Stimulated activated naive CD4-positive, alpha-beta T cell treated with Interleukin-2 at 50 U/mL for 16 hours (primary cell): Measurements from ENCODE around the gene ANTXR2.

Source experiments
- DNase-seq: peaks from one replicate; lab custom pipeline; 2025; lab: John Stamatoyannopoulos, UW

The ANTXR2 gene

DNA sequence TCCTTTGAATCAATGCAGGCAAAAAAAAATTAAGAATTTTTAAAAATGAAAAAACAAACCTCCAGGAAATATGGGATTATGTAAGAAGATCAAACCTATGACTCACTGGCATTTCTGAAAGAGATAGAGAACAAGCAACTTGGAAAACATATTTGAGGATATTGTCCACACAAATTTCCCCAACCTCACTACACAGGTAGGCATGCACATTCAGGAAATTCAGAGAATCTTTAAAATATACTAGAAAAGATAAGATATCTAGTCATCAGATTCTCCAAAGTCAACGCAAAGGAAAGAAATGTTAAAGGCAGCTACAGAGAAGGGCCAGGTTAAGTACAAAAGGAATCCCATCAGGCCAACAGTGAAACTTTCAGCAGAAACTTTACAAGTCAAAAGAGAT is 85.6 kb downstream of the ANTXR2 start:
- no peak for DNase-seq

DNA sequence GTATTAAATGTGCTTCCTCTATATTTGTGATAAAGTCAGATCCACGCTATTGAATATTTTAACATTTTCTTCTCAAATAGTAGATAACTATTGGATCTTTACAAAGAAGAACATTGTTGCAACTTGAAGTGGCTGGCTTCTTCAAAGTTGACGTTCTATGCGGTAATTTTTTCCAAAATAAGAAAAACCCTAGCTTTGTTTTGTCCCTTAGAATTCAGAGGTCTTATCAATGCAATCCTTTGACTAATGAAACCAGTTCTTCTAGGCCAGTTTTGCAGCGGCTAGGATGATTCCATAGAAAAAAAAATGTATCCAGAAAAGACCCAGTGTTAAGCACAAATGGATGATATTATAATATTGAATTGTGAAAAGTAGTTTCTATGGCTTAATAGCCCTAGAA is 89.6 kb downstream of the ANTXR2 start:
- no peak for DNase-seq

GRCh38 chr4:79982601-79983322 is 90.3 kb downstream of the ANTXR2 start:
- no peak for DNase-seq

- DNase-seq, result no peak
These were observed 92.6 kb downstream of the ANTXR2 start for GRCh38 chr4:79980448-79980847.

GRCh38 chr4:79979785-79980437 is 93.1 kb downstream of the ANTXR2 start:
- no peak for DNase-seq

GRCh38 chr4:79977131-79977840 is 95.7 kb downstream of the ANTXR2 start:
- DNase-seq, result no peak

DNA sequence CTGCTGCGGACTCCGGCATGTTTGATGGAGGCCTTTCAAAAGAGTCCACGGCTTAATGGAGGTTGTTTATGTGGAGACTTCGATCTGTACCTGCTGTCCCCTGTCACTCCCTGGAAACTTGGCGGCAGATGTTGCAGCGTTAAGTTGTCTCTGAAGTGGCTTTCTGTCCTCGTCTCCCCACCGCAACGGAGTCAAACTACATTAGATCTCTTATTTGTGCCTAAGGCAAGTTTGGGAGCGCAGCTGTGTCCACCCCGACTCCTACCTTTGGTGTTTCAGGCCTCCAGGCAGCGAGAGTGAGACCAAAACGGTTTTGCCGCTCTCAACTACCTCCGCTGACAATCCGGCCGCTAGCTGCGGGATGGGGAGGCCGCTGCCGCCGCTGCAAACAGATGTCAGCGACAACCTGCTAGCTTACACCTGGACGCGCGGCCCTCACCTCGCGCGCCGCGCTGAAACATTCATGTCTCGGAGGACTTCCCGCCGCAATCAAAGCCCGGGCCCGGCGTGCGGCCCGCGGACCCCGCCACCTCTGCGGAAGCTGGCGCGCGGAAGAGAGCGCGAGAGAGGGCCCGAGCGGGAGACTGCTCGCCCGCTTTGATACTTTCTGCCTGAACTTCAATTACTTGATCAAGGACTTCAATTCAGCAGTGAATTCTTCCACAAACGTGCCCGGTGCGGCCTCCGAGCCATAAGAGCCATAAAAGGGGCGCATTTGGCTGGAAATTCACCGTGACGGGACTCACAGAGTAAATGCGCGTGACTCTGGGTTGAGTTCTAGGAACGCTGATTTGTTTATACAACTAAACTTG is 108.4 kb downstream of the ANTXR2 start:
- DNase-seq, result no peak

- DNase-seq, result no peak
These were observed 109.0 kb downstream of the ANTXR2 start for GRCh38 chr4:79964020-79964399.

DNA sequence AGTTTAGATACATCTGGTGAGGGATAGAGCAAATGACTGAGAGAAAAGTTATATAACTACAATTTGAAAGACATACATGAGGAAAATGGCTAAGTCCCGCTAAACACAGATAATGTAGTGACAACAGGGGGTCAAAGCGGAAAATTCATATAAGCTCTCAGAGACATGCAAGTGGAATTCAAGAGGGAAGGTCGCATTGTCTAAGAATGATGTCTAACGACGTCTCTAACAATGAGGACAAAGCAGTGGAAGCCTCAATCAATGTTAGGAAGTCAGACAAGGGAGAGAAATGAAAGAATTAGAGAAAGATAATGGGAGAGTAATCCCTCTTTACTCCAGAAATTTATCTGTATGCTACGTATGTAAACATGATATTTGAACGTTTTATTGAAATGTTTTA is 113.4 kb downstream of the ANTXR2 start:
- no peak for DNase-seq

- no peak for DNase-seq
These were observed 114.4 kb downstream of the ANTXR2 start for GRCh38 chr4:79958466-79959264.

- DNase-seq, result no peak
These were observed 123.9 kb downstream of the ANTXR2 start for GRCh38 chr4:79949178-79949577.

DNA sequence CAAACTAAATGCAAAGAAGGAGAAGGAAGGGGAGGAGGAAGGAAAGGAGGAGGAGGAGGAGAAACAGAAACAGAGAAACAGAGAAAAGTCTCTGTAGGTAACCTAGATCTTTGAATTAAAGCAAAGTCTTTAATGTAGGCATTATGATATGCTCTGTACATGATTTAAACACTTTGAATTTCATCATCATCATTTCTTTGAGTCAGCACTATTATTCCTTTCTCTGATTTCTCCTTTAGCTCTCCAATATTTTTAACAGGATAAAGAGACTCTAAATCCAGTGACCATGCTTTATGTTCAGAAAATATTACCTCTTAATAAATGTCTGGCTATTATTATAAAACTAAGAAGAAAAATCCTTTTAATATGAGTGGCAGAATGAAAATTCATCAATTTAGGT is 124.3 kb downstream of the ANTXR2 start:
- DNase-seq, result no peak

DNA sequence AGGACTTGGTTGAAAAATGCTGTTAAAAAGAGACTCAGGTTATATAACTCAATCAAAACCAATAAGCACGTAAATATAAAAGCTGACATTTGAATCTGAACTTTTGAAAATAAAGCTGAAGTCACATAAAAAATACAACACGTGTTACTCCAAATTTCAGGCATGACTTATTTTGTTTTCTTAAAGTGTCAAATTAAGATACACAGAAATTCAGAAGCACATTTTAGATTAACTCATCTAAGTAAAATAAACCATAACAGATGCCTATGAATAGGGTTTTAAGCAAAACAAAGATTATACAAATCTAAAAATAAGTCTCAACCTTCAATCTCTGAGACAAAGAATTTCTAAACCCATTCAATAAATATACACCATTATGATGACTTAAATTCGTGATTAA is 124.8 kb downstream of the ANTXR2 start:
- DNase-seq, result no peak

DNA sequence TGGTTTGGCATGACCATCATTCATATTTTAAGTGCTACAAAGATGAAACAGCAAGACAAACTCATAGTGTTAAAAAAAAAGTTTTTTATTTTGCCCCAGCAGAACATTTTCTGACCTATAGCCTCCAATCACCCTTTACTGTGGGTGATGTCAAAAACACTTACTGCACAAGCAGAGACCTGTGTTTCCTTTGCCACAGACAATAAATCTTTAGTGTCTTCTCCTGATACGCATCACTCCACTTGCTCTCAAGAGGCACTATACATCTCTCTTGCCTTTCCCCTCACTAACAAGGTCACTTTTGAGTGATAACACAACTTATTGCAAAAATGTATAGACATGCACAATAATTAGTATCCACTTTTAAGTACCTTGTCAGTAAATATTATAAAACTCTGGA is 125.6 kb downstream of the ANTXR2 start:
- DNase-seq, result no peak

GRCh38 chr4:79935274-79935673 is 137.8 kb downstream of the ANTXR2 start:
- DNase-seq, result no peak

- no peak for DNase-seq
These were observed 138.4 kb downstream of the ANTXR2 start for GRCh38 chr4:79934660-79935059.

- no peak for DNase-seq
These were observed 145.1 kb downstream of the ANTXR2 start for GRCh38 chr4:79927931-79928330.

GRCh38 chr4:79923281-79923680 is 149.7 kb downstream of the ANTXR2 start:
- DNase-seq, result no peak

- DNase-seq, result no peak
These were observed 151.0 kb downstream of the ANTXR2 start for GRCh38 chr4:79922011-79922410.

GRCh38 chr4:79920163-79920853 is 152.7 kb downstream of the ANTXR2 start:
- DNase-seq, result no peak

- DNase-seq, result no peak
These were observed 154.7 kb downstream of the ANTXR2 start for GRCh38 chr4:79918292-79918691.
